ENCODE measurements around the gene NUBPL. TPM values are rescaled to one million over a fixed set of nuclear protein-coding genes. Genes with fewer than 3 reads are reported as not detected.
A peak's percentile ranks its signal among the peaks of the same experiment; 100 is the strongest.
"Not testable (repeated sequence)": the region's sequence is repeated elsewhere in the genome, so short reads cannot be mapped to it uniquely, and the experiment has no call there.

NUBPL gene
- polyA plus RNA-seq, 10 donors: 6.5 to 11.3 (median 8.9) TPM

- DNase-seq: no peak
Observed at GRCh38 chr14:31660728-31661127, 99.5 kb downstream of the NUBPL start.

- DNase-seq: no peak
Observed at GRCh38 chr14:31668348-31668747, 107.1 kb downstream of the NUBPL start.

GRCh38 chr14:31672709-31673108 lies 111.5 kb downstream of the NUBPL start:
- no peak for DNase-seq

GRCh38 chr14:31677052-31677451 lies 115.8 kb downstream of the NUBPL start:
- no peak for DNase-seq

GRCh38 chr14:31677630-31678029 lies 116.4 kb downstream of the NUBPL start:
- no peak for DNase-seq

GRCh38 chr14:31678421-31679249 lies 117.4 kb downstream of the NUBPL start:
- no peak for DNase-seq

- no peak for DNase-seq
Observed at GRCh38 chr14:31682768-31683167, 121.6 kb downstream of the NUBPL start.

GRCh38 chr14:31687726-31688125 lies 126.5 kb downstream of the NUBPL start:
- DNase-seq: no peak

GRCh38 chr14:31690056-31690455 lies 128.9 kb downstream of the NUBPL start:
- no peak for DNase-seq

- peak in 2 of 3 donors; percentile 29 to 56 for DNase-seq
Observed at GRCh38 chr14:31692376-31692781, 131.2 kb downstream of the NUBPL start.

- DNase-seq: no peak
Observed at GRCh38 chr14:31696378-31696777, 135.2 kb downstream of the NUBPL start.

GRCh38 chr14:31699809-31700208 lies 138.6 kb downstream of the NUBPL start:
- DNase-seq: no peak

- no peak for DNase-seq
Observed at GRCh38 chr14:31700282-31701074, 139.3 kb downstream of the NUBPL start.

- DNase-seq: no peak
Observed at GRCh38 chr14:31702130-31702529, 140.9 kb downstream of the NUBPL start.

- DNase-seq: no peak
Observed at GRCh38 chr14:31703056-31703455, 141.9 kb downstream of the NUBPL start.

GRCh38 chr14:31705731-31706130 lies 144.5 kb downstream of the NUBPL start:
- no peak for DNase-seq

- not testable (repeated sequence) for DNase-seq
Observed at GRCh38 chr14:31708661-31709060, 147.5 kb downstream of the NUBPL start.

- no peak for DNase-seq
Observed at GRCh38 chr14:31712244-31713127, 151.3 kb downstream of the NUBPL start.

GRCh38 chr14:31716208-31716607 lies 155.0 kb downstream of the NUBPL start:
- DNase-seq: no peak

- DNase-seq: peak in 2 of 3 donors; percentile 20 to 38
Observed at GRCh38 chr14:31717294-31718085, 156.3 kb downstream of the NUBPL start.

- no peak for DNase-seq
Observed at GRCh38 chr14:31718585-31718984, 157.4 kb downstream of the NUBPL start.
